NCI-H226 (cell line): Measurements from ENCODE around the gene TMEM9.
A peak's percentile ranks its signal among the peaks of the same experiment; 100 is the strongest.

ENCODE experiments used
- DNase-seq: peaks from one replicate; pipeline ENCODE4 v3.0.0-alpha.2; 2015

TMEM9 gene

GRCh38 chr1:201126463-201126831, 27.8 kb downstream of the TMEM9 start:
- no peak for DNase-seq

- DNase-seq, result no peak
Observed at GRCh38 chr1:201125800-201126199, 28.5 kb downstream of the TMEM9 start.

GRCh38 chr1:201125019-201125418, 29.3 kb downstream of the TMEM9 start:
- no peak for DNase-seq

GRCh38 chr1:201123866-201124265, 30.4 kb downstream of the TMEM9 start:
- DNase-seq, result no peak

- DNase-seq, result no peak
Observed at GRCh38 chr1:201122321-201122957, 31.8 kb downstream of the TMEM9 start.

- peak; percentile 15 for DNase-seq
Observed at GRCh38 chr1:201119206-201120197, 34.8 kb downstream of the TMEM9 start.

- DNase-seq, result no peak
Observed at GRCh38 chr1:201116091-201116490, 38.2 kb downstream of the TMEM9 start.

- DNase-seq, result no peak
Observed at GRCh38 chr1:201115390-201115937, 38.8 kb downstream of the TMEM9 start.

GRCh38 chr1:201114245-201115131, 39.8 kb downstream of the TMEM9 start:
- peak; percentile 87 for DNase-seq

- DNase-seq, result no peak
Observed at GRCh38 chr1:201113451-201114244, 40.6 kb downstream of the TMEM9 start.

- DNase-seq, result no peak
Observed at GRCh38 chr1:201112926-201113325, 41.3 kb downstream of the TMEM9 start.

- no peak for DNase-seq
Observed at GRCh38 chr1:201112173-201112731, 42.0 kb downstream of the TMEM9 start, which contains the start of gene CACNA1S. CACNA1S (minus strand) TSS chr1:201112426; CDS start chr1:201112339, 87 bp downstream.

- DNase-seq, result no peak
Observed at GRCh38 chr1:201111672-201112071, 42.6 kb downstream of the TMEM9 start.

- no peak for DNase-seq
Observed at GRCh38 chr1:201111156-201111555, 43.1 kb downstream of the TMEM9 start.

GRCh38 chr1:201110616-201111015, 43.7 kb downstream of the TMEM9 start:
- DNase-seq, result no peak

- DNase-seq, result no peak
Observed at GRCh38 chr1:201110138-201110537, 44.1 kb downstream of the TMEM9 start.

- DNase-seq, result no peak
Observed at GRCh38 chr1:201109651-201110050, 44.6 kb downstream of the TMEM9 start.

- DNase-seq, result no peak
Observed at GRCh38 chr1:201108614-201109013, 45.7 kb downstream of the TMEM9 start.

- no peak for DNase-seq
Observed at GRCh38 chr1:201105688-201106087, 48.6 kb downstream of the TMEM9 start.

GRCh38 chr1:201104141-201104540, 50.1 kb downstream of the TMEM9 start:
- no peak for DNase-seq

GRCh38 chr1:201103666-201104065, 50.6 kb downstream of the TMEM9 start:
- DNase-seq, result no peak
